ENCODE results near the gene GRK6.

DNA sequence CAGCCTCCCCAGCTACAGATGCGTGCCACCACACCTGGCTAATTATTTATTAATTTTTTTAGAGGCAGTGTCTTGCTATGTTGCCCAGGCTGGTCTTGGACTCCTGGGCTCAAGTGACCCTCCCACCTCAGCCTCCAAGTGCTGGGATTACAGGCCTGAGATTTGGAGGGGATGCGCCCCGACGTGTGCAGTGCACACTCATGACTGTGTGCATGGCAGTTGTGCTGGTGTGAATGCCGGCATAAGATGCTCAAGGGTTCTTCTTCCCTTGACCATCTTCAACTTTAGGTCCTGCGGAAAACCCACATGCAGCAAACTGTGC is 45.7 kb upstream of the GRK6 start:
- TF ChIP-seq CTCF (IDR thresholded peaks at IDR 0.05): no peak
- TF ChIP-seq POLR2AphosphoS5 (IDR thresholded peaks at IDR 0.05): no peak

Measured in prostate gland (tissue), 2 donors.